C4-2B (cell line): ENCODE results near the gene GCH1.

Source experiments
- CTCF ChIP-seq: fragments of 450-650 bp; conservative IDR thresholded peaks from 2 replicates; pipeline ENCODE4 v1.5.1; 2017; ENCODE audit warnings: mild to moderate bottlenecking
- ZFX ChIP-seq: fragments of 450-650 bp; IDR thresholded peaks from 2 replicates; pipeline ENCODE4 v1.6.1; 2017

- no peak for TF ChIP-seq CTCF
- TF ChIP-seq ZFX = no peak
These were observed 24.9 kb upstream of the GCH1 start for GRCh38 chr14:54927551-54927950.
